ENCODE data around the gene ASAP2.

GRCh38 chr2:9240745-9241144 lies 34.1 kb downstream of the ASAP2 start:
- TF ChIP-seq EZH2 (IDR thresholded peaks at IDR 0.05; ENCODE audit: borderline replicate concordance, low read length): no peak
- TF ChIP-seq, protein P1, sequence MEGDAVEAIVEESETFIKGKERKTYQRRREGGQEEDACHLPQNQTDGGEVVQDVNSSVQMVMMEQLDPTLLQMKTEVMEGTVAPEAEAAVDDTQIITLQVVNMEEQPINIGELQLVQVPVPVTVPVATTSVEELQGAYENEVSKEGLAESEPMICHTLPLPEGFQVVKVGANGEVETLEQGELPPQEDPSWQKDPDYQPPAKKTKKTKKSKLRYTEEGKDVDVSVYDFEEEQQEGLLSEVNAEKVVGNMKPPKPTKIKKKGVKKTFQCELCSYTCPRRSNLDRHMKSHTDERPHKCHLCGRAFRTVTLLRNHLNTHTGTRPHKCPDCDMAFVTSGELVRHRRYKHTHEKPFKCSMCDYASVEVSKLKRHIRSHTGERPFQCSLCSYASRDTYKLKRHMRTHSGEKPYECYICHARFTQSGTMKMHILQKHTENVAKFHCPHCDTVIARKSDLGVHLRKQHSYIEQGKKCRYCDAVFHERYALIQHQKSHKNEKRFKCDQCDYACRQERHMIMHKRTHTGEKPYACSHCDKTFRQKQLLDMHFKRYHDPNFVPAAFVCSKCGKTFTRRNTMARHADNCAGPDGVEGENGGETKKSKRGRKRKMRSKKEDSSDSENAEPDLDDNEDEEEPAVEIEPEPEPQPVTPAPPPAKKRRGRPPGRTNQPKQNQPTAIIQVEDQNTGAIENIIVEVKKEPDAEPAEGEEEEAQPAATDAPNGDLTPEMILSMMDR (conservative IDR thresholded peaks at IDR 0.05 in 1 of 2, IDR thresholded peaks at IDR 0.05 in 1 of 2; ENCODE audit: extremely low read depth in 1 of 2, insufficient read depth in 1 of 2, low read depth in 1 of 2, low read length in 2 of 2): no peak
